Measurements from ENCODE around the gene RACGAP1.

RACGAP1 gene

GRCh38 chr12:49976557-49976956 is 48.7 kb downstream of the RACGAP1 start:
- TF ChIP-seq POLR2AphosphoS5 (IDR thresholded peaks at IDR 0.05; ENCODE audit: low read depth, low read length), result no peak
- TF ChIP-seq SIN3A (IDR thresholded peaks at IDR 0.05; ENCODE audit: borderline replicate concordance, insufficient read depth, low read length), result no peak
- TF ChIP-seq FOXP2 (optimal IDR thresholded peaks at IDR 0.05; ENCODE audit: borderline replicate concordance, extremely low read depth, extremely low read length, insufficient read depth), result no peak
- no peak for TF ChIP-seq TAF1 (IDR thresholded peaks at IDR 0.05; ENCODE audit: borderline replicate concordance, insufficient read depth, low read length)
- no peak for TF ChIP-seq REST (IDR thresholded peaks at IDR 0.05; ENCODE audit: insufficient read depth in 1 of 2, low read depth in 2 of 2, low read length in 2 of 2)

GRCh38 chr12:49975318-49975761 is 50.0 kb downstream of the RACGAP1 start:
- TF ChIP-seq SIN3A (IDR thresholded peaks at IDR 0.05; ENCODE audit: borderline replicate concordance, insufficient read depth, low read length), result no peak
- no peak for TF ChIP-seq POLR2AphosphoS5 (IDR thresholded peaks at IDR 0.05; ENCODE audit: low read depth, low read length)
- no peak for TF ChIP-seq TAF1 (IDR thresholded peaks at IDR 0.05; ENCODE audit: borderline replicate concordance, insufficient read depth, low read length)
- no peak for TF ChIP-seq FOXP2 (optimal IDR thresholded peaks at IDR 0.05; ENCODE audit: borderline replicate concordance, extremely low read depth, extremely low read length, insufficient read depth)
- no peak for TF ChIP-seq REST (IDR thresholded peaks at IDR 0.05; ENCODE audit: insufficient read depth in 1 of 2, low read depth in 2 of 2, low read length in 2 of 2)

GRCh38 chr12:49974677-49975317 is 50.5 kb downstream of the RACGAP1 start:
- TF ChIP-seq REST (IDR thresholded peaks at IDR 0.05; ENCODE audit: insufficient read depth in 1 of 2, low read depth in 2 of 2, low read length in 2 of 2), result no peak
- TF ChIP-seq TAF1 (IDR thresholded peaks at IDR 0.05; ENCODE audit: borderline replicate concordance, insufficient read depth, low read length), result no peak
- TF ChIP-seq FOXP2 (optimal IDR thresholded peaks at IDR 0.05; ENCODE audit: borderline replicate concordance, extremely low read depth, extremely low read length, insufficient read depth), result no peak
- TF ChIP-seq SIN3A (IDR thresholded peaks at IDR 0.05; ENCODE audit: borderline replicate concordance, insufficient read depth, low read length), result no peak
- no peak for TF ChIP-seq POLR2AphosphoS5 (IDR thresholded peaks at IDR 0.05; ENCODE audit: low read depth, low read length)

GRCh38 chr12:49974231-49974675 is 51.0 kb downstream of the RACGAP1 start:
- TF ChIP-seq REST (IDR thresholded peaks at IDR 0.05; ENCODE audit: insufficient read depth in 1 of 2, low read depth in 2 of 2, low read length in 2 of 2) (no peak), SIN3A (IDR thresholded peaks at IDR 0.05; ENCODE audit: borderline replicate concordance, insufficient read depth, low read length) (no peak), TAF1 (IDR thresholded peaks at IDR 0.05; ENCODE audit: borderline replicate concordance, insufficient read depth, low read length) (no peak), POLR2AphosphoS5 (IDR thresholded peaks at IDR 0.05; ENCODE audit: low read depth, low read length) (no peak), FOXP2 (optimal IDR thresholded peaks at IDR 0.05; ENCODE audit: borderline replicate concordance, extremely low read depth, extremely low read length, insufficient read depth) (no peak)

Measured in PFSK-1 (cell line).